ENCODE measurements around the gene EP400.

DNA sequence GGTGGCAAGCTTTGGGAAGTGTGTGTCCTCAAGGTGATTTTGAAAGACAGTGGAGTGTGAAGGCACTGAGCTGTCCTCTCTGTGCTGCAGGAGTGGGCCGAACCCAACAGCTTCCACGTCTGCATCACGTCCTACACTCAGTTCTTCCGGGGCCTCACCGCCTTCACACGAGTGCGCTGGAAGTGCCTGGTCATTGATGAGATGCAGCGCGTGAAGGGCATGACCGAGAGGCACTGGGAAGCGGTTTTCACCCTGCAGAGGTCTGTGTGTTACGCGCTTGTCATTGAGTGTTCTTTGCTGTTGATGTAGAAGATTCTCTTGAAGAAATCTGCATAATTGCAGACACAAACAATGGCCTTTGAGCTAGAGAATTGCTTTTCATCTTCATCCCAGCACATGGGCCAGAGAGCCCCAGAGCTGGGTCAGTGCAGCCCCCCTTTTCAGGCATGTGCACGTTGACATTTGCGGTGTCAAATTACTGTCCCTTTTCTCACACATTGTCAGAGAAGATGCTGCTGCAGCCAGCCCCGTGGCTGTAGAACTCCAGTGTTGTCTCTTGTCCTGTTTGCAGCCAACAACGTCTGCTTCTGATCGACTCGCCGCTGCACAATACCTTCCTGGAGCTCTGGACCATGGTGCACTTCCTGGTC, 63.3 kb downstream of the EP400 start:
- TF ChIP-seq, protein P1, sequence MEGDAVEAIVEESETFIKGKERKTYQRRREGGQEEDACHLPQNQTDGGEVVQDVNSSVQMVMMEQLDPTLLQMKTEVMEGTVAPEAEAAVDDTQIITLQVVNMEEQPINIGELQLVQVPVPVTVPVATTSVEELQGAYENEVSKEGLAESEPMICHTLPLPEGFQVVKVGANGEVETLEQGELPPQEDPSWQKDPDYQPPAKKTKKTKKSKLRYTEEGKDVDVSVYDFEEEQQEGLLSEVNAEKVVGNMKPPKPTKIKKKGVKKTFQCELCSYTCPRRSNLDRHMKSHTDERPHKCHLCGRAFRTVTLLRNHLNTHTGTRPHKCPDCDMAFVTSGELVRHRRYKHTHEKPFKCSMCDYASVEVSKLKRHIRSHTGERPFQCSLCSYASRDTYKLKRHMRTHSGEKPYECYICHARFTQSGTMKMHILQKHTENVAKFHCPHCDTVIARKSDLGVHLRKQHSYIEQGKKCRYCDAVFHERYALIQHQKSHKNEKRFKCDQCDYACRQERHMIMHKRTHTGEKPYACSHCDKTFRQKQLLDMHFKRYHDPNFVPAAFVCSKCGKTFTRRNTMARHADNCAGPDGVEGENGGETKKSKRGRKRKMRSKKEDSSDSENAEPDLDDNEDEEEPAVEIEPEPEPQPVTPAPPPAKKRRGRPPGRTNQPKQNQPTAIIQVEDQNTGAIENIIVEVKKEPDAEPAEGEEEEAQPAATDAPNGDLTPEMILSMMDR (conservative IDR thresholded peaks at IDR 0.05; ENCODE audit: low read depth, low read length): no peak
- no peak for TF ChIP-seq EZH2 (IDR thresholded peaks at IDR 0.05; ENCODE audit: borderline replicate concordance, low read depth, low read length, poor library complexity, severe bottlenecking)
